Neural progenitor cell (in vitro differentiated cells): ENCODE measurements around the gene LEMD3.

ENCODE experiments used
- CTCF ChIP-seq: fragments of 200-600 bp; sonication (generic); IDR thresholded peaks from 2 replicates; pipeline ENCODE4 v1.5.1; 2017; ENCODE audit warnings: antibody characterized with exemption, mild to moderate bottlenecking
- EZH2 ChIP-seq: fragments of 200-600 bp; sonication (generic); IDR thresholded peaks from 2 replicates; pipeline ENCODE4 v1.6.1; 2017; ENCODE audit warnings: antibody characterized with exemption, mild to moderate bottlenecking, moderate library complexity

GRCh38 chr12:65156366-65156841 lies 13.0 kb upstream of the LEMD3 start:
- TF ChIP-seq CTCF, result no peak
- no peak for TF ChIP-seq EZH2
